ENCODE measurements around the gene ARHGAP15.

DNA sequence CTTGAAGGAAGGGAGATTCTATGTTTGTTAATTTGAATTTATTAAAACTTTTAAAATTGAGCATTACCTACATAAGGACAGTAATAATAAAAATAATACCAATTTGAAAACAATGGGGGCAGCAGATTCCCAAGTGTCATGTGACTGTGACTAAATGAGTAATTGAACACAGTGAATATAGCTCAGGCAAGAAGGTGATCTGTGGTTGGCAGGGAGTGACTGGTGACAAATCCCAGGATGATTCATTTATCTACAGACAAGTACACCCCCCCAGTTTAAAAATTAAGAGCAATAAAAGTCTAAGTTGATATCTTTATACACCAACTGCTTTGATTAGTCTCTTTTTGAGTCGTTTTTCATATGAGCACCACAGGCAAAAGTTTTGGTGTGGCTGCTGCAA lies 299.5 kb downstream of the ARHGAP15 start:
- no peak for TF ChIP-seq POLR2A (IDR thresholded peaks at IDR 0.05)
- TF ChIP-seq, protein P1, sequence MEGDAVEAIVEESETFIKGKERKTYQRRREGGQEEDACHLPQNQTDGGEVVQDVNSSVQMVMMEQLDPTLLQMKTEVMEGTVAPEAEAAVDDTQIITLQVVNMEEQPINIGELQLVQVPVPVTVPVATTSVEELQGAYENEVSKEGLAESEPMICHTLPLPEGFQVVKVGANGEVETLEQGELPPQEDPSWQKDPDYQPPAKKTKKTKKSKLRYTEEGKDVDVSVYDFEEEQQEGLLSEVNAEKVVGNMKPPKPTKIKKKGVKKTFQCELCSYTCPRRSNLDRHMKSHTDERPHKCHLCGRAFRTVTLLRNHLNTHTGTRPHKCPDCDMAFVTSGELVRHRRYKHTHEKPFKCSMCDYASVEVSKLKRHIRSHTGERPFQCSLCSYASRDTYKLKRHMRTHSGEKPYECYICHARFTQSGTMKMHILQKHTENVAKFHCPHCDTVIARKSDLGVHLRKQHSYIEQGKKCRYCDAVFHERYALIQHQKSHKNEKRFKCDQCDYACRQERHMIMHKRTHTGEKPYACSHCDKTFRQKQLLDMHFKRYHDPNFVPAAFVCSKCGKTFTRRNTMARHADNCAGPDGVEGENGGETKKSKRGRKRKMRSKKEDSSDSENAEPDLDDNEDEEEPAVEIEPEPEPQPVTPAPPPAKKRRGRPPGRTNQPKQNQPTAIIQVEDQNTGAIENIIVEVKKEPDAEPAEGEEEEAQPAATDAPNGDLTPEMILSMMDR (IDR thresholded peaks at IDR 0.05), result no peak

All from esophagus squamous epithelium (tissue), 4 donors.